Measurements from ENCODE around the gene TSSK2.

Gene TSSK2

DNA sequence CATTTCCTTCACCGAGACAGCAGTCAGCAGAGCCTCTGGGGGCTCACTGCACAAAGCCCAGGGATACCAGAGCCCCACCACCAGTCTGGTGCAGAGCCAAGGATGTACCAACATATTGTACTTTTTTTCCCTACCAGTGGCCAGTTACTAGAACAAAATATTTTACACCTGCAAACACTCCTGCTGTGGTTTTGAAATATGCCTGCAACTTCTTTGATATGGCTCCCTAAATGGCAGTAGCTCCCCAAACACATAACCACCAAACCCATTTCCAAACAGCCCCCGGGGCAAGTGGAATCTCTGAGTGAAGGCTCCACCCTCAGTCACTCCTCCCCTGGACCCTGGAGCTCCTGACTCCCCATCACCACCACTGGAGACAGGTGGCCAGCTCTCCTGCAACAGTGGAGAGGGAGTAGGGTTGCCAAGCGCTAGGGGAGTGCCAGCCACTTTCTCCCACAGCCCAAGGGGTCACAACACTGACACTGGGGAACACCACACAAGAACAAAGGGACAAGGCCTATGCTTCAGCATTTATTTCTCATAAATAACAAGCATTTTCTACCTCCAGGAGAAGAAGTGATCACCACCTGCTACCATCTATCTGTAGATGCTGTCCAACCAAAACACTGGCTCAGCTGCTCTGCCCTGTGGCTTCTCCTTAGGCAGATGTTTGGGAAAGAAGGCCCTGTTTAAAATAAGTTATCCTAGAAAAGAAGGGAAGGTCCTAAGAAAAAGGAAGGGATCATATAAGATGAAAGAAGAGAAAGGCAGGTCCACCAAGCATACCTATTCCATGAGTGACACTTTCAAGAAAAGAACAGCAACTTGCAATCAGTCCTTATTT, 24.0 kb upstream of the TSSK2 start:
- no peak for DNase-seq

DNA sequence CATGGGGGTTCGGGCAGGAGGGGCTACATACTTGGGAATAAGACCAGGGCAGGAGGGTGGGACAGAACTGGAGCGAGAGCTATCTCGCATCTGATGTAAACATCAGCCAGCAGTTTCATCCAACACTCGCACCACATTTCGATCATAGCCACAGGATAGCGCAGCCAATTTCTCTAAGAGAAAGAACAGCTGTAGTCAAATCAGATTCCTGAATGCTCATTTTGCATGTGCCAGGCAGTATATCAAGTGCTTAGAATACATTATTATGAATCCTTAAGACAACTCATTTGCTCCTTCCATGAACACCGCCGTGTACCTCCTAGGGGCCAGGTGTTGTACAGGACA, 23.4 kb upstream of the TSSK2 start:
- DNase-seq: no peak

- DNase-seq: no peak
Measured at GRCh38 chr22:19108807-19109197, 22.3 kb upstream of the TSSK2 start.

DNA sequence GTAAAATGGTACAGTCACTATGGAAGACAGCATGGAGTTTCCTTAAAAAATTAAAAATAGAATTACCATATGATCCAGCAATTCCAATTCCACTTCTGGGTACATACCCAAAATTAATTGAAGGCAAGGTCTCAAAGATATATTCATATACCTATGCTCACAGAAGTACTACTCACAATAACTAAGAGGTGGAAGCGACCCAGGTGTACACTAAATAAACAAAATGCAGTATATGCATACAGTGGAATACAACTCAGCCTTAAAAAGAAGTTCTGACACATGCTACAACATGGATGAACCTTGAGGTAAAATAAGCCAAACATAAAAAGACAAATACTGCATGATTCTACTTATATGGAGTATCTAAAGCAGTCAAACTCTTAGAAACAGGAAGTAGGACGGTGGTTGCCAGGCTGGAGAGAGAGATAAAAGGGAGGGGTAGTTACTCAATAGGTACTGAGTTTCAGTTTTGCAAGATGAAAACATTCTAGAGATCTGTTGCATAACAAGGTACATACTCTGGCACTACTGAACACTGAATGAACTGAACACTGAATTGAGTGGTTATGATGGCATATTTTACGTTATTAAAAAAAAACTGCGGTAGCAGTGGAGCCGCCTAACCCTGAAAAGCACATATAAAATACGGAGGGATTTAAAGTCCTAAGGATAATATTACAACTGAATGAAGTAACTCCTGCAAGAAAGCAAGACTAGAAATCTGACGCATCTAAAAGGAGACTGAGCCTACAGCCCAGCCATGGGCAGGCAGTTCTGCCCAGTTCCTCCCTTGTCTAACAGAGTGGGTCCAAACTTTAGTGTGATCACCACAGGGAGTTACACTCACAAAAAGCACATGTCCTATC, 21.7 kb upstream of the TSSK2 start:
- no peak for DNase-seq

DNA sequence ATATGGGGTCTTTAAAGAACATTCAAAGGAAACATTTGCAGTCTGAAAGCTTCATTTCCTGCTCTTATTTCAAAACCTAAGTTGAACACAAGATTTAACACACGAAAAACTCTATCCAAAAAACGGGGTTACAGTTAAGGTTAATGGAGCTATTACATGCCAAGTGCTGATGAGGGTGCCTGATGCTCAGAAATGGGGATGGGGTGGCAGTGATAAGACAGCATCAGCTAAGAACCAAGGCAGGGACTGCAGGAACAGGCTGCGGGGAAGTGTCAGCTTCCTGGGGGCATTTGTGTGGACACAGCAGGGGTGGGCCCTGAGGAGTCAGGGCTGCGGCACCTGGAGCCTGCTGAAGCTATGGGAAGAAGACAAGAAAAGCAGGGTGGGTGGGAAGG, 21.0 kb upstream of the TSSK2 start:
- DNase-seq: no peak

- no peak for DNase-seq
Measured at GRCh38 chr22:19110646-19111045, 20.5 kb upstream of the TSSK2 start.

DNA sequence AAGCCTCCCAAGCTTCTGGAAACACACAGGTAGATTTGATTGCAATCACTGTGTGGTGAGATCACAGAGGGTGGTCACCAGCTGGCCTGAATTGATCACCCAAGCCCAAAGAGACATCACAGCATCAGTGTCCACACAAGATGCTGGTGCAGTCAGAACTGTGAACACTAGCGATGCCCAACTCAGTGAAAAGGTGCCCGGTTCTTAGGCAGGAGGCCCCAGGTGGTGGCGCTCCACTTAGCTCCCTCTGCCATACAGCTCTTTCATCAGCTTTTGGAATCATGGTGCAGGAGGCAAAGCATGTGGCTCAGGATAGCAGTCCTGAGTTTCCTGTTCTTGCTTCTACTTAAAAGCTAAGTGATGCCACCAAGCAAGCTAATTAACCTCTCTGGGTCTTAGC, 20.0 kb upstream of the TSSK2 start:
- DNase-seq: no peak

GRCh38 chr22:19111584-19111983, 19.5 kb upstream of the TSSK2 start:
- no peak for DNase-seq

GRCh38 chr22:19113429-19113828, 17.7 kb upstream of the TSSK2 start:
- DNase-seq: no peak

- no peak for DNase-seq
Measured at GRCh38 chr22:19114984-19115552, 16.0 kb upstream of the TSSK2 start.

- no peak for DNase-seq
Measured at GRCh38 chr22:19115628-19116027, 15.5 kb upstream of the TSSK2 start.

DNA sequence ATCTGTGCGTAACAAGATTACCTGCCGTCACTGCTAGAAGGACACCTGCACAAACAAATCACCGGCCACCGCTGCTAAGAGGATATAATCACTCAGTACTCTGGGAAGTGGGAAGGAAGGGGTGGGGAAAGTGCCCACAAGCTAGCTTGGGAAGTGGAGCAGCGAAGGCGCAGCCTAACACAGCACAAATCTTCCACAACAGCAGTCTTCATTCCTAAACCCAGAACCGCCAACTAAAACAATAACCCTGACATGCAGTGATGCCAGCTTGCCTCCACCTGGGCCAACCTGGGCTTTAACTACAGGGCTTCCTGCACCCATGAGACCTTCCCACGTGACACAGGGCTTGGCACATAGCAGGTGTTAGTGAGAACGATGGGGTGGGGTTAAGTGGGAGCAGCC, 14.0 kb upstream of the TSSK2 start:
- peak; percentile 77 for DNase-seq

DNA sequence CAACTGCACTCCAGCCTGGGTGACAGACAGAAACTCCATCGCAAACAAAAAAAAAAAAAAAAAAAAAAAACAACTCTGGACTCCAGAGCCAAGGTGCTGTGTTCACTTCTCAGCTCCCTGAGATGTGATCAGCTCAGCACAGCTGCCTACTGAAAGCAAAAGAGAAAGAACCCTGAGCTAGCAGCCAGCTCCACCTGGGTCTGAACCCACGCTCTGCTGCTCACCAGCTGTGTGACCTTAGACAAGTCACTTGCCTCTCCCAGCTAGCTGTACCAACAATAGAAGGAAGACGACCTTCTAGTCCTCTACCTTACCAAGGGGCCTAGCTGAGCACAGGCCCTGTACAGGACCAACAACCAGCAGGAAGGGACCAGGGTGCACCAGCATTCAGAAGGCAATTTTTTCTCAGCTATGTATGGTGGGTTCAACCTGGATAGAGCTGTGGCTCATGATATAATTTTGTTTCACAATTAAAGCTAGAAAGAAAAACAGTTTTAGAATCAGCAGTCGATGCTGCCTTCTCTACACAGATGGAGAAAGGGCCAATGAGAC, 12.7 kb upstream of the TSSK2 start:
- no peak for DNase-seq

DNA sequence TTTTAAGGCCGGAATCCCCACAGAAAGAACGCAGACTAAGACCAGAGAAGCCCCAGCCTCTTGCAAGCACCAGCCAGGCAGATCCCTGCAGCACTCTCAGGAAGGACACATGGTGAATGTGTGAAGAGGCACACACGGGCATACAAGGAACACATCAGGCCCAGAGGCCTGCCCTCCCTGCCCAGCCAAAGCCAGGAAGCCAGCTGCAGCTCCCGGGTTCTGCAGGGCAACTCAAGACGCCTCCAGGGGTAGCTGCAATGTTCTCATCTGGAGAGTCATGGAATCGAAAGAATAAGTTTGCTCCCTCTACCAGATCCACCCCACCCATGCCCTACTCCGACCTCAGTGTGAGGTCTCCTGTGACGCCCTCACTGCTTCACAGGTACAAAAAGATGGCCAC, 11.2 kb upstream of the TSSK2 start:
- DNase-seq: no peak

GRCh38 chr22:19120829-19121630, 10.1 kb upstream of the TSSK2 start:
- no peak for DNase-seq

DNA sequence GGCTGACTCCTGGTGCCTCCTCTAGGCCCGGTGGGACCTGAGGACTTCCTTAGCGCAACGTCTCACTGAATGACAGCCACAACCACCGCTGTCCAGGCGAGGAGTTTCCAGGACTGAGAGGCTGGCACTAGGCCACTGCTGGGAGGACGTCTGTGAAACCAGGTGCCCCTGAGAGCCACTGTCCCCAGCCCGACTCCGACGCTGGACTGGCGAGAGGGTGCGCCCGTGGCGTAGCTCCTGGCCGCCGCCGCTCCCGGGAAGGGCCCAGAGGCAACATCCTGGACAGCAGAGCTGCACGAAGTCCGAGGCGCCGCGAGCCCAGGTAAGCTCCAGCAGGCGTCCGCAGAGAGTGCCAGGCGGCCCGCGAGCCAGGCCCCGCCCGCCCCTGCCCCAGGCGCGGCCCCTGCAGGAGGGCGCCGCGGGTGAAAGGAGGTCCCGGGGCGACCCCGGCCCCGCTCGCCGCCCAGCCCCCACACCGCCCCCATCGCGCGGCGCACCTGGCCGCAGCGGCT, 9.4 kb upstream of the TSSK2 start:
- DNase-seq: no peak

DNA sequence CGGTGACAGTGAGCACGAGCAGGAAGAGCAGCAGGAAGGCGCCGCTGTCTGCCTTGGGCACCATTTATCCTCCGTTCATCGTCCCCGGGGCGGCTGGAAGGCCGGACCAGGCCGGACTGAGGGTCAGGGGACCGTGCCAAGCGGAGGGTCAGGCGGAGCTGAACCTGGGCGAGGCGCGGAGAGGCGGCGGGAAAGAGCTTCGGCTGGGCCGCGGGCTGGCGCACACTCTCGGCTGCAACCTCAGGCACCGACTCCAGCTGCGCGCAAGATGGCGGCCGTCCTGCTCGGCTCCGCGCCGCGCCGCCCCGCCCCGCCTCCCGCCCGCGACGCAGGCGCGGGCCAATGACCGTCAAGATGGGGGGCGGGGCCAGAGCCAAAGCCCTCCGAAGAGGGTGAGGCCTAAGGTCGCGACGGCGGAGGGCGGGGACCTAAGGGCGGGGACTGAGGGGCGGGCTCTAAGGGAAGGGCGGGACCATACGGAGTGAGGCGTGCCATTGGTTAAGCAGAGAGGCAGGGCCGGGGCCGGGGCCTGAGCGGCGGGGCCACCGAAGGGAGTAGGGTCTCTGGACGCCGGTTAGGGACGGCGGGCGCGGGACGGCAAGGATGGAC, 8.9 kb upstream of the TSSK2 start, which contains the start of gene DGCR2:
Gene DGCR2, minus strand, starts transcription at position 270 of the 609 bp plus-strand sequence. Its CDS starts 206 bp downstream, at position 64.
- DNase-seq: peak; percentile 65

- no peak for DNase-seq
Measured at GRCh38 chr22:19122752-19123492, 8.2 kb upstream of the TSSK2 start.

GRCh38 chr22:19123936-19124335, 7.2 kb upstream of the TSSK2 start:
- no peak for DNase-seq

GRCh38 chr22:19124377-19124776, 6.7 kb upstream of the TSSK2 start:
- DNase-seq: no peak

GRCh38 chr22:19125011-19125410, 6.1 kb upstream of the TSSK2 start:
- no peak for DNase-seq
